Stimulated activated CD8-positive, alpha-beta memory T cell treated with anti-CD3 and anti-CD28 coated beads, Interleukin-15, amount 100 ng/mL, for 24 hours (primary cell): ENCODE measurements around the gene SLC12A2.

Source experiments
- DNase-seq: peaks from one replicate; pipeline ENCODE4 v3.0.0-alpha.2; 2020; ENCODE audit warnings: low read depth

SLC12A2 gene

GRCh38 chr5:128169401-128170017, 85.9 kb downstream of the SLC12A2 start:
- no peak for DNase-seq

- no peak for DNase-seq
Measured at GRCh38 chr5:128172102-128172501, 88.5 kb downstream of the SLC12A2 start.

GRCh38 chr5:128174951-128175350, 91.4 kb downstream of the SLC12A2 start:
- no peak for DNase-seq

- DNase-seq: no peak
Measured at GRCh38 chr5:128192368-128192767, 108.8 kb downstream of the SLC12A2 start.

GRCh38 chr5:128193665-128194390, 110.3 kb downstream of the SLC12A2 start:
- DNase-seq: no peak

GRCh38 chr5:128195316-128195715, 111.8 kb downstream of the SLC12A2 start:
- no peak for DNase-seq

- DNase-seq: no peak
Measured at GRCh38 chr5:128196080-128196479, 112.5 kb downstream of the SLC12A2 start.

GRCh38 chr5:128196791-128197190, 113.2 kb downstream of the SLC12A2 start:
- DNase-seq: no peak

GRCh38 chr5:128197896-128198522, 114.4 kb downstream of the SLC12A2 start:
- no peak for DNase-seq

- DNase-seq: no peak
Measured at GRCh38 chr5:128199104-128199503, 115.5 kb downstream of the SLC12A2 start.

GRCh38 chr5:128199611-128200010, 116.0 kb downstream of the SLC12A2 start:
- no peak for DNase-seq

- DNase-seq: peak; percentile 60
Measured at GRCh38 chr5:128201065-128201926, 117.7 kb downstream of the SLC12A2 start.

GRCh38 chr5:128202320-128202719, 118.8 kb downstream of the SLC12A2 start:
- no peak for DNase-seq

GRCh38 chr5:128208436-128208835, 124.9 kb downstream of the SLC12A2 start:
- no peak for DNase-seq

GRCh38 chr5:128212191-128212806, 128.7 kb downstream of the SLC12A2 start:
- DNase-seq: no peak

- DNase-seq: no peak
Measured at GRCh38 chr5:128213340-128213739, 129.8 kb downstream of the SLC12A2 start.

GRCh38 chr5:128213833-128214232, 130.3 kb downstream of the SLC12A2 start:
- DNase-seq: no peak

- no peak for DNase-seq
Measured at GRCh38 chr5:128216285-128216684, 132.7 kb downstream of the SLC12A2 start.

- DNase-seq: no peak
Measured at GRCh38 chr5:128216860-128217531, 133.4 kb downstream of the SLC12A2 start.

GRCh38 chr5:128220841-128221240, 137.3 kb downstream of the SLC12A2 start:
- no peak for DNase-seq

- no peak for DNase-seq
Measured at GRCh38 chr5:128224336-128224735, 140.8 kb downstream of the SLC12A2 start.
